ENCODE data around the gene ZNF536.

GRCh38 chr19:30545752-30546151 is 173.6 kb downstream of the ZNF536 start:
- TF ChIP-seq CTCF (IDR thresholded peaks at IDR 0.05) = no peak
- no peak for TF ChIP-seq ATF1 (CRISPR knock-in tag; IDR thresholded peaks at IDR 0.05)
- no peak for TF ChIP-seq ERG (CRISPR knock-in tag; IDR thresholded peaks at IDR 0.05)
- TF ChIP-seq ZNF232 (CRISPR knock-in tag; IDR thresholded peaks at IDR 0.05) = no peak
- no peak for TF ChIP-seq FOXJ3 (CRISPR knock-in tag; IDR thresholded peaks at IDR 0.05; ENCODE audit: borderline replicate concordance)
- no peak for TF ChIP-seq TEAD4 (CRISPR knock-in tag; IDR thresholded peaks at IDR 0.05)
